Neutrophil (primary cell): Measurements from ENCODE around the gene PCDHA10.
"Not testable (repeated sequence)": the region's sequence is repeated elsewhere in the genome, so short reads cannot be mapped to it uniquely, and the experiment has no call there.

ENCODE experiments used
- H3K27ac ChIP-seq: fragments of 200-600 bp; sonication (generic); 2 replicates; pipeline ENCODE4 v1.5.1; 2016; ENCODE audit warnings: mild to moderate bottlenecking, moderate library complexity
- H3K27me3 ChIP-seq: fragments of 200-600 bp; sonication (generic); 2 replicates; pipeline ENCODE4 v1.6.0; 2016; ENCODE audit warnings: mild to moderate bottlenecking
- H3K36me3 ChIP-seq: fragments of 200-600 bp; sonication (generic); 2 replicates; pipeline ENCODE4 v1.5.1; 2017
- H3K4me1 ChIP-seq, 2 experiments: fragments of 200-600 bp in 1 of 2; sonication (generic) in 1 of 2; 1 replicate in 1 of 2; 2 replicates in 1 of 2; pipeline versions ENCODE4 v1.5.1 to v1.6.1; 2013 to 2016; ENCODE audit warnings: low read depth in 1 of 2, low read length in 1 of 2, mild to moderate bottlenecking in 1 of 2, moderate library complexity in 1 of 2; ENCODE audit not compliant: control insufficient read depth in 1 of 2, insufficient read depth in 1 of 2
- H3K4me3 ChIP-seq, 2 experiments: fragments of 200-600 bp in 1 of 2; sonication (generic) in 1 of 2; 1 replicate in 1 of 2; 2 replicates in 1 of 2; pipeline ENCODE4 v1.5.1; 2013 to 2016; ENCODE audit warnings: low read depth in 1 of 2, low read length in 1 of 2, mild to moderate bottlenecking in 1 of 2, moderate library complexity in 1 of 2
- H3K9me3 ChIP-seq: fragments of 200-600 bp; sonication (generic); 2 replicates; pipeline ENCODE4 v1.5.1; 2016
- TF ChIP-seq, protein P1 (sequence below): fragments of 200-600 bp; sonication (generic); IDR thresholded peaks from 2 replicates; pipeline ENCODE4 v1.5.1; 2016; ENCODE audit warnings: antibody characterized with exemption

The PCDHA10 gene

DNA sequence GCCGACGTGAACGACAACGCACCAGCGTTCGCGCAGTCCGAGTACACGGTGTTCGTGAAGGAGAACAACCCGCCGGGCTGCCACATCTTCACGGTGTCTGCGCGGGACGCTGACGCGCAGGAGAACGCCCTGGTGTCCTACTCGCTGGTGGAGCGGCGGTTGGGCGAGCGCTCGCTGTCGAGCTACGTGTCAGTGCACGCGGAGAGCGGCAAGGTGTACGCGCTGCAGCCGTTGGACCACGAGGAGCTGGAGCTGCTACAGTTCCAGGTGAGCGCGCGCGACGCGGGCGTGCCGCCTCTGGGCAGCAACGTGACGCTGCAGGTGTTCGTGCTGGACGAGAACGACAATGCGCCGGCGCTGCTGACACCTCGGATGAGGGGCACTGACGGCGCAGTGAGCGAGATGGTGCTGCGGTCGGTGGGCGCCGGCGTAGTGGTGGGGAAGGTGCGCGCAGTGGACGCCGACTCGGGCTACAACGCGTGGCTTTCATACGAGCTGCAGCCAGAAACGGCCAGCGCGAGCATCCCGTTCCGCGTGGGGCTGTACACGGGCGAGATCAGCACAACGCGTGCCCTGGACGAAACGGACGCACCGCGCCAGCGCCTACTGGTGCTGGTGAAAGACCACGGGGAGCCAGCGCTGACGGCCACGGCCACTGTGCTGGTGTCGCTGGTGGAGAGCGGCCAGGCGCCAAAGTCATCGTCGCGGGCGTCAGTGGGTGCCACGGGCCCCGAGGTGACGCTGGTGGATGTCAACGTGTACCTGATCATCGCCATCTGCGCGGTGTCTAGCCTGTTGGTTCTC is 5.7 kb upstream of the PCDHA10 start:
- not testable (repeated sequence) for H3K4me3 ChIP-seq, H3K4me1 ChIP-seq, H3K36me3 ChIP-seq, H3K27ac ChIP-seq, H3K27me3 ChIP-seq
- H3K9me3 ChIP-seq = peaks cover 17% of the 10 kb centered on the region

DNA sequence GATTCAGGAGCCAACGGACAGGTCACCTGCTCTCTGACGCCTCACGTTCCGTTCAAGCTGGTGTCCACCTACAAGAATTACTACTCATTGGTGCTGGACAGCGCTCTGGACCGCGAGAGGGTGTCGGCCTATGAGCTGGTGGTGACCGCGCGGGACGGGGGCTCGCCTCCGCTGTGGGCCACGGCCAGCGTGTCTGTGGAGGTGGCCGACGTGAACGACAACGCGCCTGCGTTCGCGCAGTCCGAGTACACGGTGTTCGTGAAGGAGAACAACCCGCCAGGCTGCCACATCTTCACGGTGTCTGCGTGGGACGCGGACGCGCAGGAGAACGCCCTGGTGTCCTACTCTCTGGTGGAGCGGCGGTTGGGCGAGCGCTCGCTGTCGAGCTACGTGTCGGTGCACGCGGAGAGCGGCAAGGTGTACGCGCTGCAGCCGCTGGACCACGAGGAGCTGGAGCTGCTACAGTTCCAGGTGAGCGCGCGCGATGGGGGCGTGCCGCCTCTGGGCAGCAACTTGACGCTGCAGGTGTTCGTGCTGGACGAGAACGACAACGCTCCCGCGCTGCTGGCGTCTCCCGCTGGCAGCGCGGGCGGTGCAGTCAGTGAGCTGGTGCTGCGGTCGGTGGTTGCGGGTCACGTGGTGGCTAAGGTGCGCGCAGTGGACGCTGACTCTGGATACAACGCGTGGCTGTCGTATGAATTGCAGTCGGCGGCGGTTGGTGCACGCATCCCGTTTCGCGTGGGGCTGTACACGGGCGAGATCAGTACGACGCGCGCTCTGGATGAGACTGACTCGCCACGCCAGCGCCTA is 1.7 kb downstream of the PCDHA10 start:
- no peaks in the 10 kb centered on the region for H3K36me3 ChIP-seq
- peaks cover 11% of the 10 kb centered on the region for H3K9me3 ChIP-seq
- H3K4me1 ChIP-seq = no peaks in the 10 kb centered on the region
- TF ChIP-seq, protein P1, sequence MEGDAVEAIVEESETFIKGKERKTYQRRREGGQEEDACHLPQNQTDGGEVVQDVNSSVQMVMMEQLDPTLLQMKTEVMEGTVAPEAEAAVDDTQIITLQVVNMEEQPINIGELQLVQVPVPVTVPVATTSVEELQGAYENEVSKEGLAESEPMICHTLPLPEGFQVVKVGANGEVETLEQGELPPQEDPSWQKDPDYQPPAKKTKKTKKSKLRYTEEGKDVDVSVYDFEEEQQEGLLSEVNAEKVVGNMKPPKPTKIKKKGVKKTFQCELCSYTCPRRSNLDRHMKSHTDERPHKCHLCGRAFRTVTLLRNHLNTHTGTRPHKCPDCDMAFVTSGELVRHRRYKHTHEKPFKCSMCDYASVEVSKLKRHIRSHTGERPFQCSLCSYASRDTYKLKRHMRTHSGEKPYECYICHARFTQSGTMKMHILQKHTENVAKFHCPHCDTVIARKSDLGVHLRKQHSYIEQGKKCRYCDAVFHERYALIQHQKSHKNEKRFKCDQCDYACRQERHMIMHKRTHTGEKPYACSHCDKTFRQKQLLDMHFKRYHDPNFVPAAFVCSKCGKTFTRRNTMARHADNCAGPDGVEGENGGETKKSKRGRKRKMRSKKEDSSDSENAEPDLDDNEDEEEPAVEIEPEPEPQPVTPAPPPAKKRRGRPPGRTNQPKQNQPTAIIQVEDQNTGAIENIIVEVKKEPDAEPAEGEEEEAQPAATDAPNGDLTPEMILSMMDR = no peak
- H3K4me3 ChIP-seq = no peak overlapping the region
- peaks cover 18% of the 10 kb centered on the region for H3K27me3 ChIP-seq
- H3K27ac ChIP-seq = no peak overlapping the region

DNA sequence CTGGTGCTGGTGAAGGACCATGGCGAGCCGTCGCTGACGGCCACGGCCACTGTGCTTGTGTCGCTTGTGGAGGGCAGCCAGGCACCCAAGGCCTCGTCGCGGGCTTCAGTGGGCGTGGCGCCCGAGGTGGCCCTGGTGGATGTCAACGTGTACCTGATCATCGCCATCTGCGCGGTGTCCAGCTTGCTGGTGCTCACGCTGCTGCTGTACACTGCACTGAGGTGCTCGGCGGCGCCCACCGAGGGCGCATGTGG is 2.2 kb downstream of the PCDHA10 start:
- no peaks in the 10 kb centered on the region for H3K36me3 ChIP-seq
- TF ChIP-seq, protein P1 = no peak
- H3K27ac ChIP-seq = no peak overlapping the region
- H3K27me3 ChIP-seq = peaks cover 18% of the 10 kb centered on the region
- H3K9me3 ChIP-seq = peaks cover 16% of the 10 kb centered on the region
- no peak overlapping the region for H3K4me3 ChIP-seq
- no peaks in the 10 kb centered on the region for H3K4me1 ChIP-seq

DNA sequence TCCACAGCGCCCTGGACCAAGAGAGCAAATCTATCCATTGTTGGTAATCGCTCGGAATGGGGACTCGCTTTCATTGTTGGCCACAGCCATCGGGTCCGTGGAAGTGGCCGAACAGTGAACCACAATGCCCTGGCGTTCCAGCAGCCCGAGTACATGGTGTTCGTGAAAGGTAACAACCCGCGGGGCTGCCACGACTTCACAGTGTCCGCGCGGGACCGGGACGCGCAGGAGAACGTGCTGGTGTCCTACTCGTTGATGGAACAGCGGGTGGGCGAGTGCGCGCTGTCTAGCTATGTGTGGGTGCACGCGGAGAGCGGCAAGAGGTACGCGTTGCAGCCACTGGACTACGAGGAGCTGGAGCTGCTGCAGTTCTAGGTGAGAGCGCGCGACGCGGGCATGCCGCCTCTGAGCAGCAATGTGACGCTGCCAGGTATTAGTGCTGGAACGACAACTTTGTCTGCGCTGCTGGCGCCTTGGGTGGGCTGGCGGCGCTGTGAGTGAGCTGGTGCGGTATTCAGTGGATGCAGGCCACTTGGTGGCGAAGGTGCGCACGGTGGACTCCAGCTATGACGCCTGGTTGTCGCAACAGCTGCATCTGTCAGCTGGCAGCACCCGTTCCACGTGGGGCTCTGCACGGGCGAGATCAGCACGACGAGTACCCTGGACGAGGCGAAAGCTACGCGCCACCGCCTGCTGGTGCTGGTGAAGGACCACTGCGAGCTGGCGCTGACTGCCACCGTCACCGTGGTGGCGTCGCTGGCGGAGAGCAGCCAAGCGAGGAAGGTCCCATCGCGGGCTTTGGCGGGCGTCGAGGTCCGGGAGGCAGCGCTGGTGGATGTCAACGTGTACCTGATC is 7.0 kb downstream of the PCDHA10 start:
- TF ChIP-seq, protein P1 = no peak
- H3K36me3 ChIP-seq = no peaks in the 10 kb centered on the region
- no peaks in the 10 kb centered on the region for H3K27me3 ChIP-seq
- H3K4me1 ChIP-seq = no peaks in the 10 kb centered on the region
- H3K27ac ChIP-seq = no peak overlapping the region
- no peak overlapping the region for H3K4me3 ChIP-seq
- peaks cover 20% of the 10 kb centered on the region for H3K9me3 ChIP-seq

DNA sequence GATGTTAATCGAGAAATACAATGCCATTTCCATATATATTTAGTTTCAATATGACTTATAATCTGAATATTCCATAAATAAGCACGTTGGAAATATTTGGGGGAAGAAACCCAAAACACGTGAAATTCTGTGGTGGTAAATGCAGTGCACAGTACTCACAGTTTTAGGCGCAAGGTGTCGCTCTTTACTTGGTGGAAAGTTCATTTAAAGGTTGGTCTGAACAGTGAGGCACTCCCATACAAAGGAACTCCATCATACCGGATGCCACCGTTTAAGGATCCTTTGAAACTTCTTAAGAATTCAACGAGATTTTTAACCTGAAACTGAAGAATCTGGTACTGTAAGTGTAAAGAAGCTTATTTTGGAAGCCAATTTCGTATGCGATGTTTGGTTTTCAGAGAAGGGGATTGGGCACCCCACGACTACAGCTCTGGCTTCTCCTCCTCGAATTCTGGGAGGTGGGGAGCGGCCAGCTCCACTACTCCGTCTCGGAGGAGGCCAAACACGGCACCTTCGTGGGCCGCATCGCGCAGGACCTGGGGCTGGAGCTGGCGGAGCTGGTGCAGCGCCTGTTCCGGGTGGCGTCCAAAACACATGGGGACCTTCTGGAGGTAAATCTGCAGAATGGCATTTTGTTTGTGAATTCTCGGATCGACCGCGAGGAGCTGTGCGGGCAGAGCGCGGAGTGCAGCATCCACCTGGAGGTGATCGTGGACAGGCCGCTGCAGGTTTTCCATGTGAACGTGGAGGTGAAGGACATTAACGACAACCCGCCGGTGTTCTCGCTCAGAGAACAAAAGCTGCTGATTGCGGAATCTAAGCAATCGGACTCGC is 13.2 kb downstream of the PCDHA10 start, which contains the start of gene PCDHA11:
TSS of gene PCDHA11 (plus strand) at position 237 of the 834 bp plus-strand sequence. CDS start at position 384, 147 bp downstream.
- H3K36me3 ChIP-seq = no peaks in the 10 kb centered on the region
- TF ChIP-seq, protein P1 = no peak
- H3K4me1 ChIP-seq = no peaks in the 10 kb centered on the region
- H3K27ac ChIP-seq = no peak within 1 kb of the TSS
- no peak within 1 kb of the TSS for H3K4me3 ChIP-seq
- H3K9me3 ChIP-seq = peaks cover 17% of the 10 kb centered on the region
- peaks cover 32% of the 10 kb centered on the region for H3K27me3 ChIP-seq
